ENCODE data around the gene TSSC4. TPM values are rescaled to one million over a fixed set of nuclear protein-coding genes. Genes with fewer than 3 reads are reported as not detected.

Gene TSSC4
- total RNA-seq, 2 experiments from 2014 or later = 40.4 to 50.9 TPM

DNA sequence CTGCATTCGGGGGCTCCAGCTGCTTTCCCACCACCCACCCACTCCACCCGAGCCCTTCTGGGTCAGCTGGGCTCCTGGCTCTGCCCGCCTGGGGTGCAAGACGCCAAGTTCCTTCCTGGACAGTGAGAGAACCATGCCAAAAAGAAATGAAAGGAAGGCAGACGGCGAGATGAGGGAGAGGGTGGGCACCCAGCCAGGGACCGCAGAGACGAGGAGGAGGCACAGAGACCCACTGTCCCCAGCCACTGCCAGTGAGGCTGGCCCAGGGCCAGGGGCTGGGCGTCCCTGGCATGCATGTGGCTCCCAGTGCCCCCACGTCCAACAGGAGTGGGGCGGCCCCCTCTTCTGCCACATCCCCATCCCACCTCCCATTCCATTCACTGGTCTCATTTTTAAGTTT is 34.3 kb upstream of the TSSC4 start:
- H3K36me3 ChIP-seq (ENCODE audit: insufficient read depth, low read length) = no peaks in the 10 kb centered on the region
- H4K20me1 ChIP-seq (ENCODE audit: insufficient read depth, low read length) = no peaks in the 10 kb centered on the region
- no peaks in the 10 kb centered on the region for H3K4me1 ChIP-seq (ENCODE audit: insufficient read depth, low read length, poor library complexity, severe bottlenecking)
- no peaks in the 10 kb centered on the region for H3K9me2 ChIP-seq (ENCODE audit: insufficient read depth, low read length)
- no peak overlapping the region for H3K4me2 ChIP-seq (ENCODE audit: low read length)
- CTCF ChIA-PET (ENCODE audit: unreplicated experiment) = no interaction called here
- intact Hi-C loops (cut with micrococcal nuclease; ENCODE audit: unreplicated experiment) = no loop called here
- no peak overlapping the region for H3K27ac ChIP-seq (ENCODE audit: low read depth, low read length, poor library complexity, severe bottlenecking)
- no peak overlapping the region for H2AFZ ChIP-seq (ENCODE audit: low read length)
- H3K79me2 ChIP-seq (ENCODE audit: insufficient read depth, low read depth, low read length) = no peaks in the 10 kb centered on the region
- no TSS peak for BruUV-seq (replicated peaks)
- TF ChIP-seq EZH2phosphoT487 (IDR thresholded peaks at IDR 0.05; ENCODE audit: borderline replicate concordance, low read depth, low read length) = no peak
- TF ChIP-seq, protein P1, sequence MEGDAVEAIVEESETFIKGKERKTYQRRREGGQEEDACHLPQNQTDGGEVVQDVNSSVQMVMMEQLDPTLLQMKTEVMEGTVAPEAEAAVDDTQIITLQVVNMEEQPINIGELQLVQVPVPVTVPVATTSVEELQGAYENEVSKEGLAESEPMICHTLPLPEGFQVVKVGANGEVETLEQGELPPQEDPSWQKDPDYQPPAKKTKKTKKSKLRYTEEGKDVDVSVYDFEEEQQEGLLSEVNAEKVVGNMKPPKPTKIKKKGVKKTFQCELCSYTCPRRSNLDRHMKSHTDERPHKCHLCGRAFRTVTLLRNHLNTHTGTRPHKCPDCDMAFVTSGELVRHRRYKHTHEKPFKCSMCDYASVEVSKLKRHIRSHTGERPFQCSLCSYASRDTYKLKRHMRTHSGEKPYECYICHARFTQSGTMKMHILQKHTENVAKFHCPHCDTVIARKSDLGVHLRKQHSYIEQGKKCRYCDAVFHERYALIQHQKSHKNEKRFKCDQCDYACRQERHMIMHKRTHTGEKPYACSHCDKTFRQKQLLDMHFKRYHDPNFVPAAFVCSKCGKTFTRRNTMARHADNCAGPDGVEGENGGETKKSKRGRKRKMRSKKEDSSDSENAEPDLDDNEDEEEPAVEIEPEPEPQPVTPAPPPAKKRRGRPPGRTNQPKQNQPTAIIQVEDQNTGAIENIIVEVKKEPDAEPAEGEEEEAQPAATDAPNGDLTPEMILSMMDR (conservative IDR thresholded peaks at IDR 0.05; ENCODE audit: low read length) = no peak
- POLR2A ChIA-PET = interaction anchor here (0.7 kb wide), 1 partner anchor 29 kb away, joined by 3 read pairs; no protein-coding TSS in a partner anchor
- H3K9me3 ChIP-seq (ENCODE audit: low read length) = no peaks in the 10 kb centered on the region
- DNase-seq (ENCODE audit: low spot score) = no peak
- H3K4me3 ChIP-seq (ENCODE audit: low read depth, low read length, poor library complexity, severe bottlenecking) = no peak overlapping the region

DNA sequence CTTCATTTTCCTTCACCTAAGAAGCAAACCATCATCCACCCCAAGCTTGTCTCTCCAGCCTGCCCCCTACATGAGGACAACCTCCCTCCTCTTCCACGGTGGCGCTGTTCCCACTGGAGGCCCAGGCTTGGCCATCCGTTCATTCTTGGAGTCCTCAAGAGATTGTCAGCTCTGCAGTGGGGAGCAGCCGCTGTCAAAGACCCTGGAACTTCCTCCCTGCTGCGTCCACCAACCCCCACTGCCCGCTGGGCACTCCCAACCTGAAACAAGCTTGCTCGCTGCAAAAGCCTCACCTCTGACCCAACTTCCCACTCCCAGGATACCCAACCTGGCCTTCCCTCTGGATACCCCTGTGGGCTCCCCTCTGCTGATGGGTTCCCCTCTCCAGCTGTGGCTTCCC is 33.8 kb upstream of the TSSC4 start:
- H3K9me3 ChIP-seq (ENCODE audit: low read length) = no peaks in the 10 kb centered on the region
- DNase-seq (ENCODE audit: low spot score) = no peak
- H3K4me3 ChIP-seq (ENCODE audit: low read depth, low read length, poor library complexity, severe bottlenecking) = no peak overlapping the region
- H3K27ac ChIP-seq (ENCODE audit: low read depth, low read length, poor library complexity, severe bottlenecking) = no peak overlapping the region
- no peak overlapping the region for H2AFZ ChIP-seq (ENCODE audit: low read length)
- no peaks in the 10 kb centered on the region for H4K20me1 ChIP-seq (ENCODE audit: insufficient read depth, low read length)
- intact Hi-C loops (cut with micrococcal nuclease; ENCODE audit: unreplicated experiment) = no loop called here
- CTCF ChIA-PET (ENCODE audit: unreplicated experiment) = no interaction called here
- H3K9me2 ChIP-seq (ENCODE audit: insufficient read depth, low read length) = no peaks in the 10 kb centered on the region
- H3K36me3 ChIP-seq (ENCODE audit: insufficient read depth, low read length) = no peaks in the 10 kb centered on the region
- no TSS peak for BruUV-seq (replicated peaks)
- TF ChIP-seq EZH2phosphoT487 (IDR thresholded peaks at IDR 0.05; ENCODE audit: borderline replicate concordance, low read depth, low read length) = no peak
- TF ChIP-seq, protein P1 (conservative IDR thresholded peaks at IDR 0.05; ENCODE audit: low read length) = no peak
- POLR2A ChIA-PET = interaction anchor here (0.6 kb wide), 1 partner anchor 715 kb away, joined by 3 read pairs; no protein-coding TSS in a partner anchor
- no peaks in the 10 kb centered on the region for H3K4me1 ChIP-seq (ENCODE audit: insufficient read depth, low read length, poor library complexity, severe bottlenecking)
- no peak overlapping the region for H3K4me2 ChIP-seq (ENCODE audit: low read length)
- no peaks in the 10 kb centered on the region for H3K79me2 ChIP-seq (ENCODE audit: insufficient read depth, low read depth, low read length)

DNA sequence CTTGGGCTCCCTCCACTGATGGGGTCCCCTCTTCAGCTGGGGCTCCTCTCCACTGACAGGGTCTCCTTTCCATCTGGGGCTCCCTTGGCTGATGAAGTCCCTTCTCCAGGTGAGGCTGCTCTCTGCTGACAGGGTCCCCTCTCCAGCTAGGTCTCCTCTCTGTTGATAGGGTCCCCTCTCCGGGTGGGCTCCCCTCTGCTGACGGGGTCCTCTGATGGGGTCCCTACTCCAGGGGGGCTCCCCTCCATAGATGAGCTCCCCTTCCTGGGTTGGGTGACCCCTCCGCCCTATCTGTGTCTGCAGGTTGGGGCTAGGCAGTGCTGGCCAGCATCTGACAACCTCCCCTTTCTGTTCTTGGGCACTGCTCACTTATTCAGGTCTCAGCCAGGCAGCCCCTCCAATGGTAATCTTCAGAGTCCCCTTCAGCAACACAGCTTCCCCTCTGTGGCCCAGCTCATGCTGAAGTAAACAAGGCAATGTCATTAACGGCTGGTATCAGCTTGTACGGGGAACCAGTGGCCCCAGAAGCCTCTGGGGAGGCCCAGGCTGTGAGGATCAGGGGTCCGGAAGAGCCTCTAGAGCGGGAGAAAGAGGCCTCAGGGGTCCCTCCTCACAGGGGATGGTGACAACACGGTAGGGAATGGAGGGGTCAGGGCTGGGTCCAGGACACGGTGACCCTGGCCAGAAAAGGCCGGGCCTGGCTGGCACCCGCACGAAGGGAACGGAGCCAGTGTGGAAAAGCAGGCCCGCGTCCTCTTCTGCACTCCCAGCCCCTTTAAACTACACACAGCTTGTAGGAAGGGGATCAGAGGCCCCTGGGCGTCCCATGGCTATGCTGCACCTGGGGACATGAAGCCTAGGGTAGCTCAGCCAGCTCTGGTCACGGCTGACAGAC is 33.0 kb upstream of the TSSC4 start:
- TF ChIP-seq, protein P1 (conservative IDR thresholded peaks at IDR 0.05; ENCODE audit: low read length) = no peak
- no peak for TF ChIP-seq EZH2phosphoT487 (IDR thresholded peaks at IDR 0.05; ENCODE audit: borderline replicate concordance, low read depth, low read length)
- no TSS peak for BruUV-seq (replicated peaks)
- POLR2A ChIA-PET = interaction anchor here (0.6 kb wide), 1 partner anchor 714 kb away, joined by 3 read pairs; no protein-coding TSS in a partner anchor

More for the DNA sequence above, 33.0 kb upstream of the TSSC4 start:
- Histone ChIP-seq H3K4me2 (ENCODE audit: low read length) (no peak overlapping the region), H4K20me1 (ENCODE audit: insufficient read depth, low read length) (no peaks in the 10 kb centered on the region), H2AFZ (ENCODE audit: low read length) (no peak overlapping the region), H3K79me2 (ENCODE audit: insufficient read depth, low read depth, low read length) (no peaks in the 10 kb centered on the region), H3K9me3 (ENCODE audit: low read length) (no peaks in the 10 kb centered on the region), H3K4me3 (ENCODE audit: low read depth, low read length, poor library complexity, severe bottlenecking) (no peak overlapping the region), H3K36me3 (ENCODE audit: insufficient read depth, low read length) (no peaks in the 10 kb centered on the region), H3K4me1 (ENCODE audit: insufficient read depth, low read length, poor library complexity, severe bottlenecking) (no peaks in the 10 kb centered on the region), H3K9me2 (ENCODE audit: insufficient read depth, low read length) (no peaks in the 10 kb centered on the region), H3K27ac (ENCODE audit: low read depth, low read length, poor library complexity, severe bottlenecking) (no peak overlapping the region)
- CTCF ChIA-PET (ENCODE audit: unreplicated experiment) = no interaction called here
- intact Hi-C loops (cut with micrococcal nuclease; ENCODE audit: unreplicated experiment) = no loop called here
- DNase-seq (ENCODE audit: low spot score) = no peak

Measured in OCI-LY7 (cell line).